Stimulated activated CD8-positive, alpha-beta memory T cell treated with anti-CD3 and anti-CD28 coated beads, Interleukin-15, amount 100 ng/mL, for 48 hours (primary cell): ENCODE measurements around the gene TARDBP.
A peak's percentile ranks its signal among the peaks of the same experiment; 100 is the strongest.
"Not testable (repeated sequence)": the region's sequence is repeated elsewhere in the genome, so short reads cannot be mapped to it uniquely, and the experiment has no call there.

Source experiments
- DNase-seq, 2 donors: peaks; one replicate each; pipeline ENCODE4 v3.0.0-alpha.2; 2020; ENCODE audit warnings: low read depth in 2 of 2

Gene TARDBP

GRCh38 chr1:11012260-11013159 is at the start of gene TARDBP:
TSS of gene TARDBP (plus strand) at chr1:11012654. CDS start at chr1:11013728, 1,074 bp downstream.
- peak; percentile 79 for DNase-seq

DNA sequence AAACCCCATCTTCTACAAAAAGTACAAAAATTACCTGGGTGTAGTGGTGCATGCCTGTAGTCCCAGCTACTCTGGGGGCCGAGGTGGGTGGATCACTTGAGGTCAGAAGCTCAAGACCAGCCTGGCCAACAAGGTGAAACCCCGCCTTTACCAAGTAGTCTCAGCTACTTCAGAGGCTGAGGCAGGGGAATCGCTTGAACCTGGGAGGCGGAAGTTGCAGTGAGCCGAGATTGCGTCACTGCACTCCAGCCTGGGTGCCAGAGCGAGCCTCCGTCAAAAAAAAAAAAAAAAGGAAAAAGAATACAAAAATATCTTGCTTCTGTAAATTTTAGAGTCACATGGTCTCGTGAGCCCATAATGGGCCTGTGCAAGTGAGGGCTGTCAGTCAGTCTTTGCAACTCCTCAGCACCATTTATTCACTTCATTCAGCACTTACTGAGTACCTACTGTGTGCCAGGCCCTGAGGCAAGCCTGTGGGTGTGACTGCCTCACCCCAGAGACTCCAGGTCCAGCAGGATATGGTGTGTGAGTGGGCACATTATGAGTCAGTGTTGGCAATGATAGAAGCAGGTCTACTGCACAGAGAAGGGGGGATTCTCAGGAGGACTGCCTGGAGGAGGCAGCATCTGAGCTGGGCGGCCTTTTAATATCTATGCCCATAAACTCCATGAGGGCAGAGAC is 46.8 kb upstream of the TARDBP start:
- peak in 1 of 2 donors; percentile 24 for DNase-seq

- no peak for DNase-seq
These were observed 45.4 kb upstream of the TARDBP start for GRCh38 chr1:10967090-10967489.

DNA sequence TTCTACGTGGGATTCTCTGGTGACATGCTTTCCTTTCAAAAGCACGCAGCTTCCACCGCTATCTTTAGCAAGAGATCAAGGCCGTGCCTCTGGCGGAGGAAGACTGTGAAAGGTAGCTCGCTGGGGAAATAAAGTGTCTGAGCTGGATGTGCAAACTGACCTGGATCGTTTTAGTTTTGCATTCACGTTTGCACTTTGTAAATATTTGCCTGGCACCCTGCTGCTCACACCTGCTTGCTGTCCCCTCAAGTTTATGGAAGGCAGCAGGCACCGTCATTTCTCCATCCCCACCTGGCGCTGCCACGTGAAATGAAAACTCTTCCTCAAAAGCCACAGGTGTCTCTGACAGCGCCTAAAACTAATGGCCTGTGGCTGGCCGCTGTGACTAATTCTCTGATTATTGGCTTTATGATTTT is 44.0 kb upstream of the TARDBP start:
- no peak for DNase-seq

GRCh38 chr1:10969267-10969970 is 43.0 kb upstream of the TARDBP start:
- no peak for DNase-seq

DNA sequence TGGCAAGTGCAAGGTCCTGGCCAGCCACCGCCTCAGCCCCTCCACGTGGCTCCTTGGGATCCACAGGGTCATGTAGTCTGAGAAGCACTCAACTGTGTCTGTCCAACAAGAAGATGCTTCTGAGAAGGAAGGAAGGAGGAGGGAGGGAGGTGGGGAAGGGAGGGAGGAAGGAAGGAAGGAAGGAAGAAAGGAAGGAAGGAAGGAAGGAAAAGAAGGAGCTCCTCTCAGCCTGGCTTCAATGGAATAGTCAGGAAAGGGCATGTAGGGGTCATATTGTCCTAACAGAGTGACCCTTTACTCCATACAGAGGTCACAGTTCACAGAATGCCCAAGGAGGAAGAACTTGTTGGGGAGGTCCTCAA is 42.5 kb upstream of the TARDBP start:
- no peak for DNase-seq

DNA sequence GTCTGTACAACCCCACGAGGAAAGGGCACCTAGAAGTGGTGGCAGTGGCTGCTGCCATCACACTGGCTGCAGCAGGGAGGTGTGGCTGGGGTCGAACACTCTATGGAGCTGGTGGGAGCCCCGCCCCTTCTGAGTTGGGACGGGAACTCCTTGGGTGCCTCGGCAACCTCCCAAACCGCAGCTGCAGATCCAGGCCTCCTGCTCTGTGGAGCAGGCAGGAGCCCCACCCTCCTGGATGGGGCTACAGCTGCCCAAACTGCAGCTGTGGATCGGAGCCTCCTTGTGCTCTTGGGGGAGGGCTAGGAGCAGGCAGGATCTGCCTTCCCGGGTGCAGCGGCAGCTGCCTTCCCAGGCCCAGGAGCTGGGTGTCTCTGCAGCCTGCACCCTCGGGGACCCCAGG is 38.9 kb upstream of the TARDBP start:
- DNase-seq = no peak

DNA sequence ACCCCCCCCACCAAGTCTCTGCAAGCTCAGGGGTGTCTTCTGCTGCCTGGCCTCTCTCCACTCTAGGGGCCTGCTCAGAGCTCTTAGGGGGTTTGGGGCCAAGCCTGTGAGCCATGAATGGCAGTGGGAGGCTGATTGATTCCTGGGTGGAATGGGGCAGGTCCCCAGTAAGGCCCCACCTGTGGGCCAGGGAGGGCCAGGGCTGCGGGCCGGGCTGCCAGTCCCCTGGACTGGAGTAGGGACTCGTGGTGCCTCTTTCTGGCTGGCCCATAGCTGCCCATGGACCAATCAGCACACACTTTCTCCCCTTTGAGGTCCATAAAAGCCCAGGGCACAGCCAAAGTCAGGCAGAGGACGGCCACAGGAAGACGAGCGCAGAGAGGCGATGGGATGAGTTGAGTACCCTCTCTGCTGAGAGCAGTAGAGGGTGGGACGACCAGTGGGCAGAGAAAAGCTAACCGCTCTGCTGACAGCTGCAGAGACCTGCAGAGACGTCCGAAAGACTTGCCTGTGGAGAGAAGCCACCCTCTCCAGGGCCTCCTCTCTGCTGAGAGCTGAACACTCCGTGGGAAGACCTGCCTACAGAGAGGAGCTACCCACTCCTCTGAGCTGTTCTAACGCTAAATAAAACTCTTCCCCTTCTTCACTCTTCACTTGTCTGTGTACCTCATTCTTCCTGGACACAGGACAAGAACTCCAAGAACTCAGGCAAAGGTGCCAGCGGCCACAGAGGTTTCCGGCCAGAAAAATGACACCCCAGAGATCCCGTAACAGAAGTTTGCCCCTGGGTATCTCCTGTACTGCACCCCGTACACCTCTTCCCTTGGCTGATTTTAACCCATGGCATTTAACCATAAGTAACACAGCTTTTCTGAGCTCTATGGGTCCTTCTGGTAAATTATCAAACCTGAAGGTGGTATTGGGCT is 38.2 kb upstream of the TARDBP start:
- no peak for DNase-seq

DNA sequence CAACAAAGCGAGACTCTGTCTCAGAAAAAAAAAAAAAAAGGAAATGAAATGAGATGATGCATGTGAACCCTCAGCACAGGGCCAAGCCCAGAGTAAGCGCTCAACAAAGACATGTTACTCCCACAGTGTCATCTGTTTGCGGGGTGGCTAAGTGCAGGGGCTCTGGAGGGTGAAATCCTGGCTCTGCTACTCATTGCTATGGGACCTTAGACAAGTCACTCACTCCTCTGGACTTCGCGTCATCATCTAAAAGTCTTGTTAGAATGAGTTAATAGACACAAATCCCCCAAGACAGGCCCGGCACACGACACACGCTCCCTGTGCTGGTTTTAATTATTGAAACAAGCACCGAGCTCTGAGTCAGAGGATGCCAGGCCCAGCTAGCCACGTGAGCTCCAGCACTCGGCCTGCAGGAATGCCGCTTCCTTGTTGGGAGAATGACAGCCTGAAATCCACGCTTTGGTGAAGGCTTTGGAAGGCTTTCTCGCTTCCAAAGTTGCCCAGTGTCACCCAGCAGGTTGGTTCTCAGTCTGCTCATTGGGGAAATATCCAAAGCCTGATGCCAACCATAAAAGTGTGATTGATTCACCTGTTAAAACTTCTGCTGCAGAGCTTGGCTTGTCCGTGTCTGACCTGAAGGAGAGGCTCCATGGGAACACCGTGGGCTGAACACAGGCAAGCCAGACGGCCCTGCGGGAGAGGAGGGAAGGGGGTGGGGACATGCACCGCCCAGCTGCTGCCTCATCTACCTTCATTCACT is 36.7 kb upstream of the TARDBP start:
- DNase-seq = no peak

GRCh38 chr1:10978719-10979118 is 33.7 kb upstream of the TARDBP start:
- DNase-seq = no peak

GRCh38 chr1:10979483-10979920 is 33.0 kb upstream of the TARDBP start:
- no peak for DNase-seq

DNA sequence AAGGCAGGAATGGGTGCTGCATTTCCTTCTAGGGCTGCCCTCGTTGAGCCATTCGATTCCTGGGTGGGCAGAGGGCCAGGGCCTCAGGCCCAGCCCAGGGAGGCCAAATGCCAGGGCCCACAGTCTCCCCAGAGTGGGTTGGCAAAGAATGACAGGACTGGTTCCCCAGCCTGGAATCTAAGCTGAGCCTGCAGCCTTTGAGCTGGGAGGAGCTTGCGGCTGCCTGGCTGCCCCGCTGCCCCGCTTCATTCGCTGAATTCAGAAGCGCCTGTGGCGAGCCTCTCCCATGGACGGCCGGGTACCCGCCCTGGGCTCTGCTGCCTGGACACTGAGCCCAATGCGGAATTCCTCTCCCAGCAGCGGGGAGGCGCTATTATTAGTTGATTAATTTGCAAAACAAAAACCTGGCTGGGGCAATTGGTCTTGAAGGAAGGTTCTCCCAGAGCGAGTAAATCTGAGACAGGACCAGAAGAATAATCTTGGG is 32.3 kb upstream of the TARDBP start:
- no peak for DNase-seq

GRCh38 chr1:10980841-10981727 is 31.4 kb upstream of the TARDBP start:
- DNase-seq = no peak

GRCh38 chr1:10986525-10986890 is 25.9 kb upstream of the TARDBP start:
- DNase-seq = no peak

- no peak for DNase-seq
These were observed 24.5 kb upstream of the TARDBP start for GRCh38 chr1:10987840-10988417.

DNA sequence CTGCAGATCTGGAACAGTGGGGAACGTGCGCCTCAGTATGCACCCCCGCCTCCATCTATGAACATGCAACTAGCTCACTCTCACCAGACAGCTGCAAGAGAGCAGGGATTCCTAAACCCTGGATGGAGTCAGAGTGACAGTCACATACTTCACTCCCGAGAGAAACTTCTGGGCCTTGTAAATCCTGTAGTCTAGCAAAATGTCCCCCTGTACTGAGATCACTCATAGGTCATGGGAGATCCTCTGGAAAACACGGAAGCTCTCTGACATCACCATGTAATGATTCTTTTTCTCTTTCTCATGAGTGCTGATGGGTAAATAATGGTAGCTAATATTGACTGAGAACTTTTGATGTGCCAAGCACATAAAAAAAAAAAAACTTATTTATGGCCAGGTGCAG is 23.4 kb upstream of the TARDBP start:
- DNase-seq = no peak

DNA sequence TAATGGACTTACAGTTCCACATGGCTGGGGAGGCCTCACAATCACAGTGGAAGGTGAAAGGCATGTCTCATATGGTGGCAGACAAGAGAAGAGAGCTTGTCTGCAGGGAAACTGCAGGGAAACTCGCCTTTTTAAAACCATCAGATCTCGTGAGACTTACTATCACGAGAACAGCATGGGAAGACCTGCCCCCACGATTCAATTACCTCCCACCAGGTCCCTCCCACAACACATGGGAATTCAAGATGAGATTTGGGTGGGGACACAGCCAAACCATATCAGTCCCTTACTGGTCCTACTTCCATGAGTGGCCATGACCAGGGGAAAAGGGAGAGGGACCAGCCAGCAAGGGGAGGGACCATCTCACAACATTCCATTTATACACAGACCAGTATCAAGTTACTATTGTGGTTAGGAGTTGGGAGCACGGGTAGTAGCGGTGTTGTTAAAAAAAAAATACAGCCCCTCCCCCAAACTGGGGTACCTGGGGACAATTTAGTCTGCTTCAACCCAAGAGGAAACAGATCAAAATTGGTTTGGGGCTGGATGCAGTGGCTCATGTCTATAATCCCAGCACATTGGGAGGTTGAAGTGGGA is 22.4 kb upstream of the TARDBP start:
- not testable (repeated sequence) for DNase-seq

DNA sequence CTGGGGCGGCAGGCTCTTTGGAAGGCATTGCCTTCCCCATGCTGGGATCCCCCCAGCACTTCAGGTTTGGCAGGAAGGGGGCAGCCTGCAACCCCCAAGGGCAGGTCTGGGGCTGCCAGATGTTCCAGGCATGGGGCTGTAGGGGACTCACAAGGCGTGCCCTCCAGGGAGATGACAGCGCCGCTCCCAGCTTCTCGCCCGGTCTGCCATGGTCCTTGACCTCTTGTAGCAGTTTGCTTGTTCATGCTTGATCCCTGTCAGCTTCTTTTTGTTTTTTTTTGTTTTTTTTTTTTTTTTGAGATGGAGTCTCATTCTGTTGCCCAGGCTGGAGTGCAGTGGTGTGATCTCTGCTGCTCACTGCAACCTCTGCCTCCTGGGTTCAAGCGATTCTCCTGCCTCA is 21.6 kb upstream of the TARDBP start:
- no peak for DNase-seq

GRCh38 chr1:10992004-10992403 is 20.4 kb upstream of the TARDBP start:
- not testable (repeated sequence) for DNase-seq
